Activated T-helper 1 cell treated with Interleukin-2 at 50 U/mL for 16 hours (primary cell): ENCODE data around the gene BOLA3.
"Not testable (repeated sequence)": the region's sequence is repeated elsewhere in the genome, so short reads cannot be mapped to it uniquely, and the experiment has no call there.

Experiments used
- DNase-seq: peaks from one replicate; pipeline ENCODE4 v3.0.0-alpha.2; 2020; ENCODE audit warnings: low read depth

The BOLA3 gene

GRCh38 chr2:74101574-74102300 lies 46.0 kb downstream of the BOLA3 start:
- DNase-seq: no peak

GRCh38 chr2:74100254-74101216 lies 47.2 kb downstream of the BOLA3 start:
- no peak for DNase-seq

GRCh38 chr2:74099835-74100234 lies 47.9 kb downstream of the BOLA3 start:
- DNase-seq: no peak

- no peak for DNase-seq
Measured at GRCh38 chr2:74099271-74099670, 48.4 kb downstream of the BOLA3 start.

GRCh38 chr2:74097574-74097973 lies 50.1 kb downstream of the BOLA3 start:
- DNase-seq: no peak

GRCh38 chr2:74096052-74096451 lies 51.7 kb downstream of the BOLA3 start:
- DNase-seq: no peak

- DNase-seq: no peak
Measured at GRCh38 chr2:74095632-74096031, 52.1 kb downstream of the BOLA3 start.

- no peak for DNase-seq
Measured at GRCh38 chr2:74094291-74094690, 53.4 kb downstream of the BOLA3 start.

GRCh38 chr2:74093840-74094239 lies 53.9 kb downstream of the BOLA3 start:
- DNase-seq: no peak

GRCh38 chr2:74093426-74093825 lies 54.3 kb downstream of the BOLA3 start:
- DNase-seq: no peak

GRCh38 chr2:74092275-74092674 lies 55.4 kb downstream of the BOLA3 start:
- no peak for DNase-seq

GRCh38 chr2:74091391-74091790 lies 56.3 kb downstream of the BOLA3 start:
- DNase-seq: no peak

- no peak for DNase-seq
Measured at GRCh38 chr2:74089816-74090745, 57.6 kb downstream of the BOLA3 start.

- not testable (repeated sequence) for DNase-seq
Measured at GRCh38 chr2:74088676-74089075, 59.0 kb downstream of the BOLA3 start.

GRCh38 chr2:74087696-74088095 lies 60.0 kb downstream of the BOLA3 start:
- DNase-seq: no peak

- DNase-seq: no peak
Measured at GRCh38 chr2:74086021-74086420, 61.7 kb downstream of the BOLA3 start.
